ENCODE data around the gene SMYD3. TPM values are rescaled to one million over a fixed set of nuclear protein-coding genes. Genes with fewer than 3 reads are reported as not detected.

Gene SMYD3
- total and polyA plus RNA-seq, 4 donors = 10.5 to 40.1 (median 32.5) TPM

DNA sequence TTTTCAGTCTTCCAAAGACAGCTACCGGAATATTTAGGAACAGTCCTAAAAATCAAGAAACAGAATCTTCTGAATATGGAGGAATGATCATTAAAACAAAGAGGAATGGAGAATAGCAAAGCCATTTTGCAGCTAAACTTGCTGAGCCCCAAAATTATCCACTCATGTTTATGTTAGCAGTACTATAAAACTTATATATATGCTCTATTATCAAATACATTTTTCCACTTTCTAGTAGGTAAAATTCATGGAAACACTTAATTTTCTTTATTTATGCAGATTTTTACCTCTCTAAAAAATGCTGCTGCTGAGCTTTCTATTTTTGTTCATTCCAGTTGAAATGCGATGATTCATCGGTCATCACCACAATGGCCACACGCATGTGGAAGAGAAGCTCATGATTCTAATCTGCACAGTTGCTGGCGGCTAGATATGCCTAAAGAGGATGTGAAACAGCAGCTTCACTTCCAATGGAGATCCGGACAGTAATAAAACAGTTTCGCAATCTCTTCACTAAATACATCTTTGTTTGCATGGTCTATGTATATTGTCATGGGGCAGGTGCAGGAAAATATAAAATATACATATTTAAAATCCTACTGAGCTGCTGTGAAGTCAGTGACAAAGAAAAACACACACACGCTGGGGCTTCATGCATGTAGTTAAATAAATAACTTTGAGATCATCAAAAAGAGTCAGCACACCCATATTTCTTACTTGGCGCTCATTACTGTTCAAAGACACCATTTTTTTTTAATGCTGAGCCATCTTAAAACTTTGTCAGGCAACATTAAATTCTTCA, 292.2 kb downstream of the SMYD3 start:
- Histone ChIP-seq H3K27me3 (ENCODE audit: control insufficient read depth in 3 of 3, insufficient read depth in 3 of 3, low read length in 2 of 3) (no peaks in the 10 kb centered on the region), H3K9me3 (ENCODE audit: control insufficient read depth in 4 of 4, insufficient read depth in 3 of 4, low read length in 3 of 4) (no peaks in the 10 kb centered on the region), H3K36me3 (ENCODE audit: control insufficient read depth in 4 of 4, insufficient read depth in 4 of 4, low read length in 4 of 4) (no peaks in the 10 kb centered on the region), H3K4me3 (no peak overlapping the region), H3K4me1 (ENCODE audit: control insufficient read depth in 5 of 5, insufficient read depth in 5 of 5, low read length in 5 of 5) (peaks cover 0 to 6% (median 0%) of the 10 kb centered on the region in 5 donors), H3K27ac (ENCODE audit: low read depth in 1 of 2, low read length in 1 of 2) (no peak overlapping the region), H3K9ac (ENCODE audit: insufficient read depth in 1 of 2, low read length in 2 of 2) (no peak overlapping the region)
- TF ChIP-seq, protein P1, sequence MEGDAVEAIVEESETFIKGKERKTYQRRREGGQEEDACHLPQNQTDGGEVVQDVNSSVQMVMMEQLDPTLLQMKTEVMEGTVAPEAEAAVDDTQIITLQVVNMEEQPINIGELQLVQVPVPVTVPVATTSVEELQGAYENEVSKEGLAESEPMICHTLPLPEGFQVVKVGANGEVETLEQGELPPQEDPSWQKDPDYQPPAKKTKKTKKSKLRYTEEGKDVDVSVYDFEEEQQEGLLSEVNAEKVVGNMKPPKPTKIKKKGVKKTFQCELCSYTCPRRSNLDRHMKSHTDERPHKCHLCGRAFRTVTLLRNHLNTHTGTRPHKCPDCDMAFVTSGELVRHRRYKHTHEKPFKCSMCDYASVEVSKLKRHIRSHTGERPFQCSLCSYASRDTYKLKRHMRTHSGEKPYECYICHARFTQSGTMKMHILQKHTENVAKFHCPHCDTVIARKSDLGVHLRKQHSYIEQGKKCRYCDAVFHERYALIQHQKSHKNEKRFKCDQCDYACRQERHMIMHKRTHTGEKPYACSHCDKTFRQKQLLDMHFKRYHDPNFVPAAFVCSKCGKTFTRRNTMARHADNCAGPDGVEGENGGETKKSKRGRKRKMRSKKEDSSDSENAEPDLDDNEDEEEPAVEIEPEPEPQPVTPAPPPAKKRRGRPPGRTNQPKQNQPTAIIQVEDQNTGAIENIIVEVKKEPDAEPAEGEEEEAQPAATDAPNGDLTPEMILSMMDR (IDR thresholded peaks at IDR 0.05; ENCODE audit: control extremely low read depth, extremely low read depth) = no peak
- peak; percentile 80 for ATAC-seq (ENCODE audit: insufficient read depth, low FRiP score)
- WGBS, 2 donors = 38 to 53% methylated on average over 9 of the region's 9 CpGs
- peak in 2 of 3 donors; percentile 42 to 67 for DNase-seq

DNA sequence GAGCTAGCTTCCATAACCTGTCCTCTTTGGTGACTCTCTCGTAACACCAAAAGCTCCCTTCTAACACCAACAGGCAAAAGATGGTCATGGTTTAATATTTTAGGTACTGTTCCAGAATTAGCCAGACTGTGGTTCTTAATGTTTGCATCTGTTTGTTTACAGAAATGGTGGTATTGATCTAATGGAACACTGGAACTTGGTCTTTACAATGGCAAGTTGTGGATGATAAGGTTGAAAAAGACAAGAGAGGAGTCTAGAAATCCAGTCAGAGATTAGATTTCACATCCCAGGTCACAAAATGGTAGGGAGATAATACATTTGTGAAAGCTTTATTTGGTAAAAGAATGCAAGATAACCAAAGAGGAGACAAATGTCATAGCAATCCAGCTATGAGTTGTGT, 293.1 kb downstream of the SMYD3 start:
- WGBS, 2 donors = 96 to 98% methylated on average over 1 of the region's 1 CpG
- no peak overlapping the region for H3K4me3 ChIP-seq

DNA sequence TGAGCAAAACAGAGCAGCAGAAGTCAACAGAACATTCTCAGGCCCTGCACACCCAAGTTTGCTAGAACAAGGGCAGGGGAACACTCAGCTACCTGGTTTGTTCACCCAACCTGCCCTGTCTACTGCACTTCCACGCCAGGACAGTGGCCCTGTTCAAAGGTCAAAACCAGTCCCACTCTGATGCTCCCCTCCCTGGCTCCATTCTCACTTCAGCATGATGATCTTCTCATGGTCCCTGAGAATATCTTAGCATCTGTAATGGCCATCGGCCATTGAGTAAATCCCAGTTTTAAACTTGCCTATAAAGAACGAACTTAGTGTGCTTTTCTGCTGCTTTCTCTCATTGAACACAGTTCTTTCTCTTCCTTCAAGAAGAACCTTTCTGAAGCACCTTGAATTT, 293.6 kb downstream of the SMYD3 start:
- no peak overlapping the region for H3K9ac ChIP-seq (ENCODE audit: insufficient read depth in 1 of 2, low read length in 2 of 2)

More for the DNA sequence above, 293.1 kb downstream of the SMYD3 start:
- DNase-seq = no peak
- no peaks in the 10 kb centered on the region for H3K27me3 ChIP-seq (ENCODE audit: control insufficient read depth in 3 of 3, insufficient read depth in 3 of 3, low read length in 2 of 3)
- H3K36me3 ChIP-seq (ENCODE audit: control insufficient read depth in 4 of 4, insufficient read depth in 4 of 4, low read length in 4 of 4) = no peaks in the 10 kb centered on the region
- no peaks in the 10 kb centered on the region for H3K9me3 ChIP-seq (ENCODE audit: control insufficient read depth in 4 of 4, insufficient read depth in 3 of 4, low read length in 3 of 4)
- H3K27ac ChIP-seq (ENCODE audit: low read depth in 1 of 2, low read length in 1 of 2) = no peak overlapping the region
- TF ChIP-seq, protein P1 (IDR thresholded peaks at IDR 0.05; ENCODE audit: control extremely low read depth, extremely low read depth) = no peak
- ATAC-seq (ENCODE audit: insufficient read depth, low FRiP score) = no peak
- H3K9ac ChIP-seq (ENCODE audit: insufficient read depth in 1 of 2, low read length in 2 of 2) = no peak overlapping the region
- H3K4me1 ChIP-seq (ENCODE audit: control insufficient read depth in 5 of 5, insufficient read depth in 5 of 5, low read length in 5 of 5) = no peaks in the 10 kb centered on the region

More for the DNA sequence above, 293.6 kb downstream of the SMYD3 start:
- no peak for DNase-seq
- no peak for ATAC-seq (ENCODE audit: insufficient read depth, low FRiP score)
- peaks cover 0 to under 1% (median 0%) of the 10 kb centered on the region in 5 donors for H3K4me1 ChIP-seq (ENCODE audit: control insufficient read depth in 5 of 5, insufficient read depth in 5 of 5, low read length in 5 of 5)
- no peak overlapping the region for H3K27ac ChIP-seq (ENCODE audit: low read depth in 1 of 2, low read length in 1 of 2)
- TF ChIP-seq, protein P1 (IDR thresholded peaks at IDR 0.05; ENCODE audit: control extremely low read depth, extremely low read depth) = no peak
- no peak overlapping the region for H3K4me3 ChIP-seq
- no peaks in the 10 kb centered on the region for H3K27me3 ChIP-seq (ENCODE audit: control insufficient read depth in 3 of 3, insufficient read depth in 3 of 3, low read length in 2 of 3)
- whole genome bisulfite sequencing, 2 donors = 97 to 99% methylated on average over 3 of the region's 3 CpGs
- H3K9me3 ChIP-seq (ENCODE audit: control insufficient read depth in 4 of 4, insufficient read depth in 3 of 4, low read length in 3 of 4) = no peaks in the 10 kb centered on the region
- H3K36me3 ChIP-seq (ENCODE audit: control insufficient read depth in 4 of 4, insufficient read depth in 4 of 4, low read length in 4 of 4) = peaks cover 0 to under 1% (median 0%) of the 10 kb centered on the region in 4 donors
